ENCODE results near the gene TCL1A. TPM values are rescaled to one million over a fixed set of nuclear protein-coding genes. Genes with fewer than 3 reads are reported as not detected.

TCL1A gene
- total RNA-seq, 2 donors from 2014 or later = not detected

- WGBS, 2 donors = 88 to 91% methylated on average over 5 to 10 of the region's 10 CpGs
- ATAC-seq = no peak
- intact Hi-C loops (cut with DNase I) = no loop called here
These were observed 22.3 kb downstream of the TCL1A start for GRCh38 chr14:95691591-95691990.

DNA sequence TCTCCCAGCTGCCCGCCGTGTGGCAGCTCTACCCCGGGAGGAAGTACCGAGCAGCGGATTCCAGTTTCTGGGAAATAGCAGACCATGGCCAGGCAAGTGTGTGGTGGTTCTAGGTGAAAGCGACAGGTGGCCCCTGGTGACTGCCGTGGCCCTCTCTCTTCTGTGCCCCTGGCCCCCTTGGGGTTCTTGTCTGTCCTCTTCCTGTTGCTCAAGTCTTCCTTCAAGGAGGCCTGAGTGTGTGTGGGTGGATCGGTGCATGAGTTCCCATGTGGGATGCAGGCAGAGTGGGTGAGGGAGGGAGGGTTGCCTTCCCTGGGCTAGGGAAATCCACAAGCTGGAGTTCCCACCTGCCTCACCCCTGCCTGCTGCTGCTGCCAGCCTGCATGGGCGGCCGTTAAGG, 23.1 kb downstream of the TCL1A start:
- intact Hi-C loops (cut with DNase I) = no loop called here
- Histone ChIP-seq H3K9me3 (no peaks in the 10 kb centered on the region), H3K27ac (no peak overlapping the region), H3K4me1 (no peaks in the 10 kb centered on the region), H3K27me3 (no peaks in the 10 kb centered on the region), H3K36me3 (replicated peaks in 1 of 2; ENCODE audit: insufficient read depth in 1 of 2, low read depth in 2 of 2) (no peaks in the 10 kb centered on the region), H3K4me3 (no peak overlapping the region)
- no peak for DNase-seq
- TF ChIP-seq, protein P1, sequence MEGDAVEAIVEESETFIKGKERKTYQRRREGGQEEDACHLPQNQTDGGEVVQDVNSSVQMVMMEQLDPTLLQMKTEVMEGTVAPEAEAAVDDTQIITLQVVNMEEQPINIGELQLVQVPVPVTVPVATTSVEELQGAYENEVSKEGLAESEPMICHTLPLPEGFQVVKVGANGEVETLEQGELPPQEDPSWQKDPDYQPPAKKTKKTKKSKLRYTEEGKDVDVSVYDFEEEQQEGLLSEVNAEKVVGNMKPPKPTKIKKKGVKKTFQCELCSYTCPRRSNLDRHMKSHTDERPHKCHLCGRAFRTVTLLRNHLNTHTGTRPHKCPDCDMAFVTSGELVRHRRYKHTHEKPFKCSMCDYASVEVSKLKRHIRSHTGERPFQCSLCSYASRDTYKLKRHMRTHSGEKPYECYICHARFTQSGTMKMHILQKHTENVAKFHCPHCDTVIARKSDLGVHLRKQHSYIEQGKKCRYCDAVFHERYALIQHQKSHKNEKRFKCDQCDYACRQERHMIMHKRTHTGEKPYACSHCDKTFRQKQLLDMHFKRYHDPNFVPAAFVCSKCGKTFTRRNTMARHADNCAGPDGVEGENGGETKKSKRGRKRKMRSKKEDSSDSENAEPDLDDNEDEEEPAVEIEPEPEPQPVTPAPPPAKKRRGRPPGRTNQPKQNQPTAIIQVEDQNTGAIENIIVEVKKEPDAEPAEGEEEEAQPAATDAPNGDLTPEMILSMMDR (IDR thresholded peaks at IDR 0.05) = no peak
- TF ChIP-seq POLR2A (IDR thresholded peaks at IDR 0.05) = no peak
- WGBS, 2 donors = 50 to 84% methylated on average over 2 to 10 of the region's 10 CpGs
- no peak for ATAC-seq

More at GRCh38 chr14:95691591-95691990, 22.3 kb downstream of the TCL1A start:
- H3K27ac ChIP-seq = no peak overlapping the region
- TF ChIP-seq, protein P1 (IDR thresholded peaks at IDR 0.05) = no peak
- TF ChIP-seq POLR2A (IDR thresholded peaks at IDR 0.05) = no peak
- no peak for DNase-seq
- no peaks in the 10 kb centered on the region for H3K27me3 ChIP-seq
- H3K4me3 ChIP-seq = no peak overlapping the region
- no peaks in the 10 kb centered on the region for H3K4me1 ChIP-seq
- H3K36me3 ChIP-seq (replicated peaks in 1 of 2; ENCODE audit: insufficient read depth in 1 of 2, low read depth in 2 of 2) = no peaks in the 10 kb centered on the region
- H3K9me3 ChIP-seq = no peaks in the 10 kb centered on the region

DNA sequence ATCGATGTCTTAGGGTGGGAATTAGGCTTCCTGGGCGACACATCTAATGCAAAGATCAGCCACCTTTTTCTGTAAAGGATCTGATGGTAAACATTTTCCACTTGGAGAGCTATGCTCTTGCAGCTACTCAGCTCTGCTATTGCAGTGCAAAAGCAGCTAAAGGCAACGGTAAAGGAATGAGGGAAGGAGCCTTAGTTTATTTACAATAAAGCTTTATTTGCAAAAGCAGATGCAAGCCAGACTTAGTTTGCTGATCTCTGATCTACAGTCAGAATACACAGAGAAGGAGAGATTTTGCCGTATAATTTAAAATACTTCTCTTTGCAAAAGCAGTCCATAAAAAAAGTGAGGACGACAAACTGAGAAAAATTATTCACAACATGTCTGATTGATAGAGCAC, 24.5 kb downstream of the TCL1A start:
- no peaks in the 10 kb centered on the region for H3K36me3 ChIP-seq (replicated peaks in 1 of 2; ENCODE audit: insufficient read depth in 1 of 2, low read depth in 2 of 2)
- ATAC-seq (no peak), DNase-seq (no peak)
- intact Hi-C loops (cut with DNase I) = no loop called here
- TF ChIP-seq, protein P1 (IDR thresholded peaks at IDR 0.05) = no peak
- TF ChIP-seq POLR2A (IDR thresholded peaks at IDR 0.05) = no peak
- H3K9me3 ChIP-seq = no peaks in the 10 kb centered on the region
- H3K4me3 ChIP-seq = no peak overlapping the region
- WGBS, 2 donors = 43 to 45% methylated on average over 5 of the region's 5 CpGs
- no peaks in the 10 kb centered on the region for H3K4me1 ChIP-seq
- no peak overlapping the region for H3K27ac ChIP-seq
- H3K27me3 ChIP-seq = no peaks in the 10 kb centered on the region

DNA sequence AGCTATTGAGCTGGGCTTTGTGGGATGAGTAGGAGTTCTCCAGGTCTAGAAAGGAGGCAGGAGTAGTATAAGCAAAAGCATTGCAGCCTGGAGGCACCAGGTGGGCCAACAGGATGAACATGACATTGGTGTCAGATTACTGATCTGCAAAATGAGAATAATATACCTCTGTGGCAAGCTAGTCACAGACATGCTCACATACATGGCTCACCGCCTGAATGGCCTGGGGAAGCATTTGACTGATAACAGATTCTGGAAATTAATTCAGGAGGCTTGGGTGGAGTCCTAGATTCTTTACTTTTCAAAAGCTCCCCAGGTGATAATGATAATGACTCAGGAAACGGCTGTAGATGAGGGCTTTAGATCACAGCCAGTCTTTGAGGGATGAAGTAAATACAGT, 27.0 kb downstream of the TCL1A start:
- TF ChIP-seq, protein P1 (IDR thresholded peaks at IDR 0.05) = no peak
- TF ChIP-seq POLR2A (IDR thresholded peaks at IDR 0.05) = no peak
- DNase-seq = no peak
- no peak overlapping the region for H3K4me3 ChIP-seq
- H3K27ac ChIP-seq = no peak overlapping the region
- H3K36me3 ChIP-seq (replicated peaks in 1 of 2; ENCODE audit: insufficient read depth in 1 of 2, low read depth in 2 of 2) = no peaks in the 10 kb centered on the region
- no peak for ATAC-seq
- intact Hi-C loops (cut with DNase I) = no loop called here
- WGBS, 2 donors = 54 to 63% methylated on average over 2 of the region's 2 CpGs
- no peaks in the 10 kb centered on the region for H3K27me3 ChIP-seq
- H3K4me1 ChIP-seq = no peaks in the 10 kb centered on the region
- no peaks in the 10 kb centered on the region for H3K9me3 ChIP-seq
